CD14-positive monocyte (primary cell): ENCODE results near the gene LDLRAD4. TPM values are rescaled to one million over a fixed set of nuclear protein-coding genes. Genes with fewer than 3 reads are reported as not detected.

Source experiments
- DNase-seq, 3 donors: peaks; one replicate each; pipeline ENCODE4 v3.0.0-alpha.2; 2011 to 2022
- H2AFZ ChIP-seq: 2 replicates; pipeline ENCODE4 v1.6.0; 2012; ENCODE audit warnings: mild to moderate bottlenecking, low read depth, low read length, inconsistent platforms; ENCODE audit not compliant: insufficient read depth, poor library complexity, severe bottlenecking
- H3K27ac ChIP-seq, 2 donors: 1 replicate in 1 of 2; 2 replicates in 1 of 2; pipeline ENCODE4 v1.5.1; 2012 to 2013; ENCODE audit warnings: low read length in 2 of 2, control low read depth in 1 of 2, inconsistent platforms in 1 of 2, low read depth in 1 of 2, mild to moderate bottlenecking in 1 of 2
- H3K27me3 ChIP-seq, 2 donors: one replicate each; pipeline versions ENCODE4 v1.6.0 to v1.6.1; 2011 to 2013; ENCODE audit warnings: low read length in 2 of 2; ENCODE audit not compliant: control insufficient read depth in 2 of 2, insufficient read depth in 2 of 2
- H3K36me3 ChIP-seq, 2 donors: replicated peaks in 1 of 2; 1 replicate in 1 of 2; 2 replicates in 1 of 2; pipeline versions ENCODE4 v1.5.1 to v1.6.1; 2012 to 2013; ENCODE audit warnings: low read length in 2 of 2, control low read depth in 1 of 2, inconsistent platforms in 1 of 2, mild to moderate bottlenecking in 1 of 2; ENCODE audit not compliant: insufficient read depth in 2 of 2, control insufficient read depth in 1 of 2
- H3K4me1 ChIP-seq, 2 donors: 1 replicate in 1 of 2; 2 replicates in 1 of 2; pipeline versions ENCODE4 v1.5.1 to v1.6.1; 2012 to 2013; ENCODE audit warnings: low read length in 2 of 2, control low read depth in 1 of 2, inconsistent platforms in 1 of 2, mild to moderate bottlenecking in 1 of 2, moderate library complexity in 1 of 2; ENCODE audit not compliant: insufficient read depth in 2 of 2, control insufficient read depth in 1 of 2
- H3K4me2 ChIP-seq: replicated peaks from 2 replicates; pipeline ENCODE3; 2012; ENCODE audit warnings: low read length, moderate library complexity, mild to moderate bottlenecking; ENCODE audit not compliant: poor library complexity, severe bottlenecking; ENCODE audit errors: extremely low read depth
- H3K4me3 ChIP-seq, 3 experiments: fragments of 200-600 bp in 1 of 3; sonication (generic) in 1 of 3; replicated peaks in 1 of 3; 1 replicate in 2 of 3; 2 replicates in 1 of 3; pipeline ENCODE4 v1.5.1; 2011 to 2013; ENCODE audit warnings: low read length in 3 of 3, mild to moderate bottlenecking in 3 of 3, control low read depth in 2 of 3, low read depth in 2 of 3, inconsistent platforms in 1 of 3, moderate library complexity in 1 of 3
- H3K79me2 ChIP-seq: 2 replicates; pipeline ENCODE4 v1.6.0; 2012; ENCODE audit warnings: mild to moderate bottlenecking, control low read depth, inconsistent platforms, low read length, moderate library complexity; ENCODE audit not compliant: insufficient read depth
- H3K9ac ChIP-seq: 2 replicates; pipeline ENCODE4 v1.6.0; 2017; ENCODE audit warnings: low read length, mild to moderate bottlenecking; ENCODE audit not compliant: insufficient read depth, poor library complexity, severe bottlenecking
- H3K9me3 ChIP-seq, 2 donors: replicated peaks in 1 of 2; 1 replicate in 1 of 2; 2 replicates in 1 of 2; pipeline versions ENCODE4 v1.5.1 to v1.6.1; 2012 to 2013; ENCODE audit warnings: low read length in 2 of 2, control low read depth in 1 of 2; ENCODE audit not compliant: control insufficient read depth in 1 of 2, insufficient read depth in 1 of 2
- H4K20me1 ChIP-seq: 2 replicates; pipeline ENCODE4 v1.6.0; 2012; ENCODE audit warnings: mild to moderate bottlenecking, low read length, control low read depth, moderate library complexity; ENCODE audit not compliant: insufficient read depth
- H3K27ac Mint-ChIP-seq, 7 donors: one replicate each; pipeline ENCODE4 v1.8.0; 2020; ENCODE audit warnings: mild to moderate bottlenecking in 7 of 7, mixed read lengths in 7 of 7, moderate library complexity in 6 of 7, inconsistent platforms in 2 of 7
- H3K27me3 Mint-ChIP-seq, 3 donors: one replicate each; pipeline ENCODE4 v1.8.0; 2021 to 2022; ENCODE audit warnings: low read depth in 3 of 3, mild to moderate bottlenecking in 3 of 3, mixed read lengths in 3 of 3, moderate library complexity in 3 of 3, inconsistent platforms in 1 of 3
- H3K36me3 Mint-ChIP-seq, 2 donors: one replicate each; pipeline ENCODE4 v1.8.0; 2020; ENCODE audit warnings: mixed read lengths in 2 of 2, inconsistent platforms in 1 of 2, mild to moderate bottlenecking in 1 of 2
- H3K4me1 Mint-ChIP-seq: one replicate; pipeline ENCODE4 v1.8.0; 2020; ENCODE audit warnings: mild to moderate bottlenecking, mixed read lengths
- H3K4me3 Mint-ChIP-seq, 2 donors: one replicate each; pipeline ENCODE4 v1.8.0; 2020; ENCODE audit warnings: mild to moderate bottlenecking in 2 of 2, mixed read lengths in 2 of 2, moderate library complexity in 1 of 2
- H3K9me3 Mint-ChIP-seq, 7 donors: one replicate each; pipeline ENCODE4 v1.8.0; 2020 to 2022; ENCODE audit warnings: mixed read lengths in 7 of 7, mild to moderate bottlenecking in 6 of 7, moderate library complexity in 6 of 7, inconsistent platforms in 2 of 7
- CTCF ChIP-seq: fragments of 200-600 bp; IDR thresholded peaks from one replicate; pipeline ENCODE4 v1.8.0; 2022; ENCODE audit warnings: antibody characterized with exemption, mild to moderate bottlenecking
- WGBS: methylation state at CpG from one replicate; pipeline ENCODE4 v1.1.5; 2013; ENCODE audit warnings: missing lambda C conversion rate; ENCODE audit not compliant: insufficient coverage; 5-methylcytosine and 5-hydroxymethylcytosine counted together
- intact Hi-C, 2 donors: fragments of 100-400 bp; cut with micrococcal nuclease; formaldehyde crosslinking; loops; one replicate each; pipeline versions ENCODE4 v1.15.0 to v1.15.1; 2023
- polyA plus RNA-seq, 3 donors: library from polyadenylated mRNA; depleted of rRNA in 1 of 3; unstranded in 2 of 3; stranded (reverse) in 1 of 3; fragments of 300-500 nt in 2 of 3; fragments of >200 nt in 1 of 3; fragmentation: Illumina TruSeq in 2 of 3; gene quantifications; 1 replicate in 2 of 3; 2 replicates in 1 of 3; pipeline ENCODE4 v1.2.3, GENCODE V29; 2012 to 2021

Gene LDLRAD4
- polyA plus RNA-seq, 3 donors = 13.5 to 15.4 (median 13.8) TPM

- H3K4me1 Mint-ChIP-seq = peaks cover 59% of the 10 kb centered on the region
- 82% methylated on average over 7 of the region's 8 CpGs for WGBS
- DNase-seq = no peak
- Histone ChIP-seq H3K79me2 (no peaks in the 10 kb centered on the region), H3K4me1 (peaks cover 44 to 48% of the 10 kb centered on the region in 2 donors), H2AFZ (no peak overlapping the region), H3K27ac (no peak overlapping the region), H3K27me3 (no peaks in the 10 kb centered on the region), H4K20me1 (peaks cover 11% of the 10 kb centered on the region), H3K9me3 (no peaks in the 10 kb centered on the region), H3K4me2 (no peak overlapping the region), H3K36me3 (no peaks in the 10 kb centered on the region), H3K9ac (no peak overlapping the region), H3K4me3 (no peak overlapping the region)
- peak overlapping the region in 2 of 7 donors; percentile 2 to 88 for H3K27ac Mint-ChIP-seq
- no peaks in the 10 kb centered on the region for H3K36me3 Mint-ChIP-seq
- intact Hi-C loops = no loop called here
- no peak overlapping the region for H3K4me3 Mint-ChIP-seq
- no peak for TF ChIP-seq CTCF
- H3K9me3 Mint-ChIP-seq = peaks cover 0 to 5% (median 0%) of the 10 kb centered on the region in 7 donors
- peaks cover 0 to 1% (median 0%) of the 10 kb centered on the region in 3 donors for H3K27me3 Mint-ChIP-seq
Observed at GRCh38 chr18:13362051-13362450, 143.5 kb downstream of the LDLRAD4 start.

GRCh38 chr18:13362607-13363006, 144.0 kb downstream of the LDLRAD4 start:
- DNase-seq = peak in 2 of 3 donors; percentile 43 to 53
- Mint-ChIP-seq H3K27me3 (peaks cover 0 to 4% (median 0%) of the 10 kb centered on the region in 3 donors), H3K9me3 (peaks cover 0 to 5% (median 0%) of the 10 kb centered on the region in 7 donors), H3K36me3 (no peaks in the 10 kb centered on the region), H3K27ac (peak overlapping the region; percentile 31 to 88 (median 69)), H3K4me3 (no peak overlapping the region), H3K4me1 (peaks cover 59% of the 10 kb centered on the region)
- no peak overlapping the region for H2AFZ ChIP-seq
- no peaks in the 10 kb centered on the region for H3K9me3 ChIP-seq
- H3K36me3 ChIP-seq = no peaks in the 10 kb centered on the region
- peaks cover 15% of the 10 kb centered on the region for H4K20me1 ChIP-seq
- H3K79me2 ChIP-seq = no peaks in the 10 kb centered on the region
- H3K27ac ChIP-seq = peak overlapping the region in 1 of 2 donors; percentile 16
- TF ChIP-seq CTCF = no peak
- peaks cover 43 to 49% of the 10 kb centered on the region in 2 donors for H3K4me1 ChIP-seq
- intact Hi-C loops = no loop called here
- no peaks in the 10 kb centered on the region for H3K27me3 ChIP-seq
- 33% methylated on average over 2 of the region's 2 CpGs for WGBS
- no peak overlapping the region for H3K9ac ChIP-seq
- no peak overlapping the region for H3K4me2 ChIP-seq
- no peak overlapping the region for H3K4me3 ChIP-seq
